Mesodermal cell (in vitro differentiated cells): ENCODE results near the gene LRRC27.

ENCODE experiments used
- H3K27ac ChIP-seq: 2 replicates; pipeline ENCODE4 v1.7.0; 2013; ENCODE audit warnings: mild to moderate bottlenecking, low read depth, low read length, moderate library complexity; ENCODE audit not compliant: severe bottlenecking
- H3K36me3 ChIP-seq: 2 replicates; pipeline ENCODE4 v1.7.1; 2013; ENCODE audit warnings: mild to moderate bottlenecking, low read length, moderate library complexity; ENCODE audit not compliant: control insufficient read depth, insufficient read depth
- H3K4me1 ChIP-seq: one replicate; pipeline ENCODE4 v1.7.1; 2013; ENCODE audit warnings: mild to moderate bottlenecking, low read length; ENCODE audit not compliant: insufficient read depth, control insufficient read depth, poor library complexity, severe bottlenecking
- H3K4me3 ChIP-seq: 2 replicates; pipeline ENCODE4 v1.7.0; 2013; ENCODE audit warnings: low read length, control low read depth, mild to moderate bottlenecking; ENCODE audit not compliant: insufficient read depth, poor library complexity, severe bottlenecking; ENCODE audit errors: extremely low read depth
- H3K9me3 ChIP-seq: 2 replicates; pipeline ENCODE4 v1.7.1; 2013; ENCODE audit warnings: mild to moderate bottlenecking, low read length, moderate library complexity; ENCODE audit not compliant: control insufficient read depth
- WGBS, 2 experiments: methylation state at CpG; one replicate each; pipeline ENCODE4 v1.1.5; 2013; ENCODE audit warnings: missing lambda C conversion rate in 2 of 2; ENCODE audit not compliant: insufficient coverage in 2 of 2; 5-methylcytosine and 5-hydroxymethylcytosine counted together

LRRC27 gene

GRCh38 chr10:132427006-132427771, 95.2 kb downstream of the LRRC27 start:
- no peak overlapping the region for H3K4me3 ChIP-seq
- peaks cover under 1% of the 10 kb centered on the region for H3K4me1 ChIP-seq
- WGBS, 2 experiments: 73 to 76% methylated on average over 7 to 8 of the region's 10 CpGs
- no peaks in the 10 kb centered on the region for H3K36me3 ChIP-seq
- no peak overlapping the region for H3K27ac ChIP-seq
- H3K9me3 ChIP-seq: no peaks in the 10 kb centered on the region

- H3K27ac ChIP-seq: no peak overlapping the region
- no peaks in the 10 kb centered on the region for H3K9me3 ChIP-seq
- no peak overlapping the region for H3K4me3 ChIP-seq
- WGBS, 2 experiments: 93 to 96% methylated on average over 2 of the region's 2 CpGs
- H3K36me3 ChIP-seq: no peaks in the 10 kb centered on the region
- H3K4me1 ChIP-seq: no peaks in the 10 kb centered on the region
Observed at GRCh38 chr10:132427939-132428367, 96.0 kb downstream of the LRRC27 start.

- Histone ChIP-seq H3K27ac (no peak overlapping the region), H3K36me3 (no peaks in the 10 kb centered on the region), H3K9me3 (no peaks in the 10 kb centered on the region), H3K4me1 (no peaks in the 10 kb centered on the region), H3K4me3 (no peak overlapping the region)
- WGBS, 2 experiments: 96 to 97% methylated on average over 8 to 11 of the region's 11 CpGs
Observed at GRCh38 chr10:132428486-132428995, 96.5 kb downstream of the LRRC27 start.
